ENCODE data around the gene ARHGEF37.
"Not testable (repeated sequence)": the region's sequence is repeated elsewhere in the genome, so short reads cannot be mapped to it uniquely, and the experiment has no call there.

ARHGEF37 gene

GRCh38 chr5:149645725-149646124 is 64.4 kb downstream of the ARHGEF37 start:
- no peak for DNase-seq (ENCODE audit: low read depth in 1 of 2, low spot score in 1 of 2)

DNA sequence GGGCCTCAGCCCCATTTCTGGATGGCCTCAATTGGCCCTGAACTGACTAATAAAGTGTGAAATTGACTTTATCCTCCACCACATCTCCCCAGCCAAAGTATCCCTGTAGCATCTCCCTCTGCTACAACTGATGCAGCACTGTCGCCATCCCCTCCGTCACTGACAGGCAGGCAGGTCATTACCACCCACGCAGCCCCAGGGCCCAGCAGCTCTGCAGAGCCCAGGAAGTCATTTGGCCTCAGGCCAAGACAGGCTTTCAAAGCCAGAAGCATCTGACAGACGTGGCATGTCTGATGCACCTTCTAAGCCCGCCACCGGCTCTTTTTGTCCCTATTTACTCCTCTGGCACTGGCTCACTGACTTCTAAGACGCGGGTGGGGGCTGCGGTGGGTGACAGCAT is 65.3 kb downstream of the ARHGEF37 start:
- DNase-seq (ENCODE audit: low read depth in 1 of 2, low spot score in 1 of 2): no peak

GRCh38 chr5:149647334-149647733 is 66.0 kb downstream of the ARHGEF37 start:
- no peak for DNase-seq (ENCODE audit: low read depth in 1 of 2, low spot score in 1 of 2)

DNA sequence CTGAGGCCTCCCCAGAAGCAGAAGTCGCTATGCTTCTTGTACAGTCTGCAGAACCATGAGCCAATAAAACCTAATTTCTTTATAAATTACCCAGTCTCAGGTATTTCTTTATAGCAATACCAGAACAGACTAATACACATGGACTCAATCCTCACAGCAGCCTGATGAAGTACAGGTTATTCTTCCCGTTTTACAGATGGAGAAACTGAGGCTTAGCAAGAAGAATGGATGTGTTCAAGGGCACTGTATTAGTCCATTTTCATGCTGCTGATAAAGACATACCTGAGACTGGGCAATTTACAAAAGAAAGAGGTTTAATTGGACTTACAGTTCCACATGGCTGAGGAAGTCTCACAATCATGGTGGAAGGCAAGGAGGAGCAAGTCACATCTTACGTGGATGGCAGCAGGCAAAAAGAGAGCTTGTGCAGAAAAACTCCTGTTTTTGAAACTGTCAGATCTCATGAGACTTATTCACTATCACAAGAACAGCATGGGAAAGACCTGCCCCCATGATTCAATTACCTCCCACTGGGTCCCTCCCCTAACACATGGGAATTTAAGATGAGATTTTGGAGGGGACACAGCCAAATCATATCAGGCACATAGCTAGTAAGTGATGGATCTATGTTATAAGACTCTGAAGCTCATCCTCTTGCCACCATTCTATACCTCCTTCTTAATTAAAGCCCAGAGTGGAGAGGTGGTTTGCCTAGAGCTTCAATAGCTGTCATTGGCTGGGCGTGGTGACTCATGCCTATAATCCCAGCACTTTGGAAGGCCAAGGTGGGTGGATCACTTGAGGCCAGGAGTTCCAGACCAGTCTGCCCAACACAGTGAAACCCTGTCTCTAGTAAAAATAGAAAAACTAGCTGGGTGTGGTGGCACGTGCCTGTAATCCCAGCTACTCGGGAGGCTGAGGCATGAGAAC is 67.4 kb downstream of the ARHGEF37 start:
- DNase-seq (ENCODE audit: low read depth in 1 of 2, low spot score in 1 of 2): not testable (repeated sequence)

DNA sequence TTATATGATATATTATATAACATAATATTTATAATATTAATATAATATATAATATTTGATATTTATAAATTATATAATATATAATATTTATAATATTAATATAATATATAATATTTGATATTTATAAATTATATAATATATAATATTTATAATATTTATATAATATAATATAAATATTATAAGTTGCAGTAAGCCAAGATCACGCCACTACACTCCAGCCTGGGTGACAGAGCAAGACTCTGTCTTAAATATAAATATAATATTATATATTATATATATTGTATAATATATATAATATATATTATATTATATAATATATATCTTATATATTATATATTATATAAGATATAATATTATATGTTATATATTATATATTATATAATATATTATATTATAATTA is 68.4 kb downstream of the ARHGEF37 start:
- not testable (repeated sequence) for DNase-seq (ENCODE audit: low read depth in 1 of 2, low spot score in 1 of 2)

DNA sequence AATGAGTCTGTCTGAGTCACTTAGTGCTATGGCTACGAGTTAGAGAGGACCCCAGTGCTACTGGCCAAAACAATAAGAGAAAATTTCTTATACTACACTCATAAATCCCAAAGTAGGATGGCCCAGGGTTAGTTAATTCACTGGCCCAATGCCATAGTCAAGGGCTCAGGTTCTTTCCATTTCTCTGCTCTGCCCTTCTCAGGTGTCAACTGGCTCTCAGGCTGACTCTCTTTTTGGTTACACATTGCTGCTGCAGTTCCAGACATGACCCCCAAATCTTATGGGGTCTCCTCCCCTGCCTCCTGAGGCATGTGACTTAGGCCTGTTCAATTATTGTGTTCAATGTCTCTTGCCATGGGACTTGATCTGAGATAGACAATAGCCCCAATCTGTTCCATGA is 70.4 kb downstream of the ARHGEF37 start:
- no peak for DNase-seq (ENCODE audit: low read depth in 1 of 2, low spot score in 1 of 2)

DNA sequence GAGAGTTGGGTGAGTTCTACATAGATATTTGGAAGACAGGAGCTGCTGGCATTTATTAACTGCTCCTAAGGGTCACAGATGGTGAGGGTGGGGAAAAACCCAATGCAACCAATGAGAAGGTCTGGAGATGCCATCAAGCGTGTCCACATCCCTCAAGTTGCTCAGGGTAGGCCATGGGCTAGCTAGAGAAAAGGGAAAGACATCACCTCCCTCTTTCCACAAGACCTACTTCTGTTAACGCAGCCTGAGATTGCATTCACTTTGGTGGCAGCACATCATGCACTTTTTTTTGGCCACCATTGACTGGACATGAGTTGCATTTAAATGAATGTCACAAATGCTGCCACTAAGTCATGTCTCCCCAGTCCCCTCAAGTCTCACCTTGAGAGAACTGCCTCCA is 71.4 kb downstream of the ARHGEF37 start:
- DNase-seq (ENCODE audit: low read depth in 1 of 2, low spot score in 1 of 2): no peak

GRCh38 chr5:149654231-149654630 is 72.9 kb downstream of the ARHGEF37 start:
- DNase-seq (ENCODE audit: low read depth in 1 of 2, low spot score in 1 of 2): no peak

GRCh38 chr5:149654883-149655505 is 73.7 kb downstream of the ARHGEF37 start:
- DNase-seq (ENCODE audit: low read depth in 1 of 2, low spot score in 1 of 2): no peak

- DNase-seq (ENCODE audit: low read depth in 1 of 2, low spot score in 1 of 2): no peak
Measured at GRCh38 chr5:149656576-149657182, 75.4 kb downstream of the ARHGEF37 start.

- DNase-seq (ENCODE audit: low read depth in 1 of 2, low spot score in 1 of 2): no peak
Measured at GRCh38 chr5:149657324-149657723, 76.0 kb downstream of the ARHGEF37 start.

DNA sequence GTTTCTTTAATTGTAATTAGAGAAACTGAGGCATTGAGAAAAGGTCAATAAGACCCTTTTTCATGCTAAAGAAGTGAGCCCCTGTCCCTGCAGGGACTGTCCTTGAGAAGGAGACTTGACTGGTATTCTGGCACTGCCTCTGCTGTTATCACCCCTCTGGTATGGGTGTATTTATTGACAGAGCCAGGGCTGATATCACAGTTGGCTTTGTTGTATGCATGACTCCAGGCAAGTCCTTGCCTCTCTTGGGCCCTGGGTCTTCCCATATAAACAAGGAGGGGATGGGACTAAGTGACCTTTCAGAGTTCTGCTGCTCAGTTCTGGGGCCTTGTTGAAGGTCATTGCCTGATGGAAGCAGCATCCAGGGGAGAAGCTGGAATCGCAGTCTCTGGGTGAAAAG is 77.0 kb downstream of the ARHGEF37 start:
- DNase-seq (ENCODE audit: low read depth in 1 of 2, low spot score in 1 of 2): no peak

- DNase-seq (ENCODE audit: low read depth in 1 of 2, low spot score in 1 of 2): no peak
Measured at GRCh38 chr5:149664083-149664482, 82.8 kb downstream of the ARHGEF37 start.

DNA sequence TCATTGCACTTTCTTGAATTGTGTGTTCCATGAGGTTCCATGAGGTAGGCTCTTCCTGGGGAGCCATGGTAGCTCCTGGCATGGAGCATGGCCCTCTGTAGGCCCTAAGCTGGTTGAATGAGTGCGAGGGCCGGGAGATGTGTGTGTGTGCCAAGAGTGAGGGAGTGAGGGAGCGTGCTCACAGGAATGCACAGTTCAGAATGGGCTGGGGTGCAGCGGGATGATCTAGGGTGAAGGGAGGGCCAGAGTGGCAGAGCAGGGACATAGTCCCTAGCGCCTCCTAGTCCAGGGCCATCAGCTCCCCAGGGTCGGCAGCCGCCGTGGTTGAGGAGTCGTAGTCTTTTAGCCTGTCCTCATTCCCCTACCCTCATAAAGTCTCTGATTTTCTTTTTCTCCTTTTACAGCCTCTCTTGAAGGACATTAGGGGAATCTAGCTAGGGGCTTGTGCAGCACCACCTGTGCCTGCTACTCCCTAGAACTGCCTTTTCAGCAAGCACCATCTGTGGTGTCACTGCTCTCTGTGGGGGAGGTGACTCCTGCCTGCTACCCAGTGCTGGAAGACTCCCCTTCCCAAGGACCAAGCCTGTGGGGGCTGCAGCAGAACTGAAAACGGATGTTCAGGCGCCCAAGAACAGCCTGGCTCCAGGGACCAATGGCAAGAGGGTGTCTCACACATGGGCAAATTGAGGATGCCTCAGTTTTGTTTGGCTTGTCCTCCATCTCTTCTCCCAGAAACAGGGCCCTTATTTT is 83.5 kb downstream of the ARHGEF37 start:
- no peak for DNase-seq (ENCODE audit: low read depth in 1 of 2, low spot score in 1 of 2)

- no peak for DNase-seq (ENCODE audit: low read depth in 1 of 2, low spot score in 1 of 2)
Measured at GRCh38 chr5:149665416-149666175, 84.3 kb downstream of the ARHGEF37 start.

DNA sequence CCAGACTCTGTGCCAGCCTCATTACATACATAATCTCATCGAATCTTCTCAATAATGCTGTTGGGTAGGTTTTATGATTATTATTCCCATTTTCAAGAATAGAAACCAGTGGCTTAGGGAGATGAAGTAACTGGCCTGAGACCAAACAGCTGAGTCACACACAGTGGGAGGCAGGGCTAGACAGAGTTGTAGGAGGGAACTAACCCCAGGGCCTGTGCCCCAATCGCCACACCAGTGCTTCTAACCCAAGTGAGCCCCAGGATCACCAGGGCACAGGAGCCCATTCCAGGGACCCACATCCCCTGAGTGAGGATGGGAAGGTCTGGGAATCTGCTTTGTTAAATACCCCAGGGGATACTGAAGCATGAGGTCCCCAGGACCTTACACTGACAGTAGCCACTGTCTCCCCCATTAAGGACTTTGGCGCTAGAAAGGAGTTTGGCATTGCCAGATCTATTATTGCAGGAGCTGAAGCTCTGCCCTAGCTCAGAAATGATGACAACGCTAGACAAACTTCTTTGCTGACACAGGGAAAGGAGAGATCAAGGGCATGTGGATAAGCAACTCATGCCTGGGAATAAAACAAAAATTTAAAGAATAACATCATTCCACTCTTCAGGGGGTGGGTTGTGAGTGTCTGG is 85.0 kb downstream of the ARHGEF37 start:
- DNase-seq (ENCODE audit: low read depth in 1 of 2, low spot score in 1 of 2): no peak

DNA sequence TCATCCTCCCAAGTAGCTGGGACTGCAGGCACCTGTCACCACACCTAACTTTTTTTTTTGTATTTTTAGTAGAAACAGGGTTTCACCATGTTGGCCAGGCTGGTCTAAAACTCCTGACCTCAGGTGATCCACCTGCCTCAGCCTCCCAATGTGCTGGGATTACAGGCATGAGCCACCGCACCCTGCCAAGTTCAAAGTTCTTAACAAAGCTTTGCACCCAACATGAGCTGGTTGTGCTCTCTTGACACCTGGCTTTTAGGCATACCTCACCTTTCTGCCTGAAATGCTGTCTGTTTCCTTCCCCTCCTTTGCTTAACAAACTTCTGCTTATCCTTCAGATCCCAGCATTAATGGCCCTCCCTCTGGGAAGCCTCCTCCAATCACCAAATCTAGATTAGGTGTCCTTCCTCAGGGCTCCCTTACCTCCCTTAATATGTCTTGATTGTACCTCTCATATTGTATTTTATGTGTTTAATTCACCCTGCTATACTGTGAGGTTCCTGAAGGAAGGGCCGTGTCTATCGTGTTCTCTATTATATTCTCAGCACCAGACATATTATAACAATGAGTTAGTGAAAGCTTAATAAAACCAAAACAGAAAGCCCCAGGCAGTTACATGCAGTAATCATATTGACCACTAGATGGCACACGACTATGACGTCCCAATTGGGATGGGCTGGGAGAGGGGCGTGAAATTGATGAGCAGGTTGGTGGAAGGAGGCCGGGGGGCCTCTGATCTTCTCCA is 86.0 kb downstream of the ARHGEF37 start:
- no peak for DNase-seq (ENCODE audit: low read depth in 1 of 2, low spot score in 1 of 2)

- no peak for DNase-seq (ENCODE audit: low read depth in 1 of 2, low spot score in 1 of 2)
Measured at GRCh38 chr5:149667829-149668330, 86.6 kb downstream of the ARHGEF37 start.

DNA sequence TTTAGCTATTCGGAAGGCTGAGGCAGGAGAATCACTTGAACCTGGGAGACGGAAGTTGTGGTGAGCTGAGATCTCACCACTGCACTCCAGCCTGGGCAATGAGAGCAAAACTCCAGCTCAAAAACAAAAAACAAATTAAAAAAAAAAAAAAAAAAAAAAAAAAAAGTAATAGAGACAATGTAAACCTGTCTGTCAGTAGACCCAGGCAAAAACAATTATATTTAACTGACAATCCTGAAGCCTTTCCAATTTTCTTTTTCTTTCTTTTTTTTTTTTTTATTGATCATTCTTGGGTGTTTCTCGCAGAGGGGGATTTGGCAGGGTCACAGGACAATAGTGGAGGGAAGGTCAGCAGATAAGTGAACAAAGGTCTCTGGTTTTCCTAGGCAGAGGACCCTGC is 88.0 kb downstream of the ARHGEF37 start:
- DNase-seq (ENCODE audit: low read depth in 1 of 2, low spot score in 1 of 2): not testable (repeated sequence)

Data from activated T-helper 1 cell treated with anti-CD3 and anti-CD28 coated beads, Interleukin-2, amount 50 U/mL, for 16 hours (primary cell).